Adipocyte (in vitro differentiated cells): ENCODE data around the gene MPRIP.
A peak's percentile ranks its signal among the peaks of the same experiment; 100 is the strongest.

Source experiments
- DNase-seq: peaks from one replicate; pipeline ENCODE4 v3.0.0-alpha.2; 2015; ENCODE audit warnings: low read depth
- H3K27me3 ChIP-seq: replicated peaks from 2 replicates; pipeline ENCODE4 v1.7.0; 2013; ENCODE audit warnings: mild to moderate bottlenecking, low read length, moderate library complexity; ENCODE audit not compliant: control insufficient read depth, insufficient read depth
- H3K36me3 ChIP-seq: 2 replicates; pipeline ENCODE4 v1.7.0; 2013; ENCODE audit warnings: low read length, mild to moderate bottlenecking, moderate library complexity; ENCODE audit not compliant: control insufficient read depth, insufficient read depth, severe bottlenecking
- H3K4me1 ChIP-seq: 2 replicates; pipeline ENCODE4 v1.7.0; 2013; ENCODE audit warnings: mild to moderate bottlenecking, low read length, moderate library complexity; ENCODE audit not compliant: control insufficient read depth, insufficient read depth
- H3K4me3 ChIP-seq: 2 replicates; pipeline ENCODE4 v1.7.0; 2013; ENCODE audit warnings: mild to moderate bottlenecking, low read length, moderate library complexity
- H3K9ac ChIP-seq: 2 replicates; pipeline ENCODE4 v1.7.0; 2013; ENCODE audit warnings: mild to moderate bottlenecking, low read length, moderate library complexity
- H3K9me3 ChIP-seq: 2 replicates; pipeline ENCODE4 v1.7.0; 2013; ENCODE audit warnings: mild to moderate bottlenecking, low read length, moderate library complexity; ENCODE audit not compliant: control insufficient read depth

The MPRIP gene

GRCh38 chr17:17078832-17079231 lies 36.6 kb downstream of the MPRIP start:
- DNase-seq: no peak
- peak overlapping the region; percentile 24 for H3K9ac ChIP-seq
- no peaks in the 10 kb centered on the region for H3K27me3 ChIP-seq
- peaks cover 41% of the 10 kb centered on the region for H3K36me3 ChIP-seq
- H3K9me3 ChIP-seq: no peaks in the 10 kb centered on the region
- no peak overlapping the region for H3K4me3 ChIP-seq
- H3K4me1 ChIP-seq: peaks cover 51% of the 10 kb centered on the region

GRCh38 chr17:17079336-17079735 lies 37.1 kb downstream of the MPRIP start:
- H3K27me3 ChIP-seq: no peaks in the 10 kb centered on the region
- H3K4me3 ChIP-seq: no peak overlapping the region
- H3K9me3 ChIP-seq: no peaks in the 10 kb centered on the region
- H3K36me3 ChIP-seq: peaks cover 46% of the 10 kb centered on the region
- peak overlapping the region; percentile 24 for H3K9ac ChIP-seq
- H3K4me1 ChIP-seq: peaks cover 46% of the 10 kb centered on the region
- no peak for DNase-seq

GRCh38 chr17:17079761-17080160 lies 37.5 kb downstream of the MPRIP start:
- no peak for DNase-seq
- H3K27me3 ChIP-seq: no peaks in the 10 kb centered on the region
- peaks cover 42% of the 10 kb centered on the region for H3K4me1 ChIP-seq
- no peak overlapping the region for H3K4me3 ChIP-seq
- H3K9me3 ChIP-seq: no peaks in the 10 kb centered on the region
- peaks cover 50% of the 10 kb centered on the region for H3K36me3 ChIP-seq
- H3K9ac ChIP-seq: no peak overlapping the region

- no peak overlapping the region for H3K4me3 ChIP-seq
Observed at GRCh38 chr17:17080181-17080631, 37.9 kb downstream of the MPRIP start.

GRCh38 chr17:17080781-17081180 lies 38.5 kb downstream of the MPRIP start:
- no peaks in the 10 kb centered on the region for H3K27me3 ChIP-seq
- no peak for DNase-seq
- no peak overlapping the region for H3K9ac ChIP-seq
- H3K4me3 ChIP-seq: no peak overlapping the region
- peaks cover 55% of the 10 kb centered on the region for H3K36me3 ChIP-seq
- H3K9me3 ChIP-seq: no peaks in the 10 kb centered on the region
- peaks cover 32% of the 10 kb centered on the region for H3K4me1 ChIP-seq

More at GRCh38 chr17:17080181-17080631, 37.9 kb downstream of the MPRIP start:
- H3K36me3 ChIP-seq: peaks cover 54% of the 10 kb centered on the region
- DNase-seq: no peak
- peaks cover 37% of the 10 kb centered on the region for H3K4me1 ChIP-seq
- no peaks in the 10 kb centered on the region for H3K9me3 ChIP-seq
- H3K27me3 ChIP-seq: no peaks in the 10 kb centered on the region
- H3K9ac ChIP-seq: no peak overlapping the region

GRCh38 chr17:17081304-17081940 lies 39.2 kb downstream of the MPRIP start:
- Histone ChIP-seq H3K4me3 (no peak overlapping the region), H3K4me1 (peaks cover 28% of the 10 kb centered on the region), H3K27me3 (no peaks in the 10 kb centered on the region), H3K9ac (no peak overlapping the region), H3K9me3 (no peaks in the 10 kb centered on the region), H3K36me3 (peaks cover 56% of the 10 kb centered on the region)
- DNase-seq: no peak

GRCh38 chr17:17082878-17083277 lies 40.6 kb downstream of the MPRIP start:
- H3K4me1 ChIP-seq: peaks cover 28% of the 10 kb centered on the region
- H3K4me3 ChIP-seq: no peak overlapping the region
- H3K9me3 ChIP-seq: no peaks in the 10 kb centered on the region
- H3K27me3 ChIP-seq: no peaks in the 10 kb centered on the region
- peaks cover 51% of the 10 kb centered on the region for H3K36me3 ChIP-seq
- DNase-seq: no peak
- H3K9ac ChIP-seq: no peak overlapping the region

- Histone ChIP-seq H3K36me3 (peaks cover 44% of the 10 kb centered on the region), H3K9ac (no peak overlapping the region), H3K27me3 (no peaks in the 10 kb centered on the region), H3K4me1 (peaks cover 20% of the 10 kb centered on the region), H3K9me3 (no peaks in the 10 kb centered on the region), H3K4me3 (no peak overlapping the region)
- no peak for DNase-seq
Observed at GRCh38 chr17:17084317-17084835, 42.1 kb downstream of the MPRIP start.

GRCh38 chr17:17084941-17085340 lies 42.7 kb downstream of the MPRIP start:
- DNase-seq: no peak
- Histone ChIP-seq H3K4me3 (no peak overlapping the region), H3K9ac (no peak overlapping the region), H3K9me3 (no peaks in the 10 kb centered on the region), H3K4me1 (peaks cover 14% of the 10 kb centered on the region), H3K36me3 (peaks cover 46% of the 10 kb centered on the region), H3K27me3 (no peaks in the 10 kb centered on the region)

- Histone ChIP-seq H3K36me3 (peaks cover 57% of the 10 kb centered on the region), H3K9ac (no peak overlapping the region), H3K4me1 (peaks cover 4% of the 10 kb centered on the region), H3K4me3 (no peak overlapping the region), H3K27me3 (no peaks in the 10 kb centered on the region), H3K9me3 (no peaks in the 10 kb centered on the region)
- no peak for DNase-seq
Observed at GRCh38 chr17:17086585-17086984, 44.3 kb downstream of the MPRIP start.

GRCh38 chr17:17087424-17088015 lies 45.3 kb downstream of the MPRIP start:
- no peak for DNase-seq
- Histone ChIP-seq H3K4me3 (no peak overlapping the region), H3K9me3 (no peaks in the 10 kb centered on the region), H3K27me3 (no peaks in the 10 kb centered on the region), H3K4me1 (no peaks in the 10 kb centered on the region), H3K9ac (no peak overlapping the region), H3K36me3 (peaks cover 55% of the 10 kb centered on the region)
